Measurements from ENCODE around the gene PCSK6.
A peak's percentile ranks its signal among the peaks of the same experiment; 100 is the strongest.

Gene PCSK6

GRCh38 chr15:101522621-101523559 lies 33.4 kb upstream of the PCSK6 start:
- no peak for DNase-seq (ENCODE audit: low read depth)

GRCh38 chr15:101522091-101522490 lies 32.6 kb upstream of the PCSK6 start:
- no peak for DNase-seq (ENCODE audit: low read depth)

- no peak for DNase-seq (ENCODE audit: low read depth)
Observed at GRCh38 chr15:101521591-101521990, 32.1 kb upstream of the PCSK6 start.

- DNase-seq (ENCODE audit: low read depth): no peak
Observed at GRCh38 chr15:101521069-101521468, 31.6 kb upstream of the PCSK6 start.

GRCh38 chr15:101520395-101520794 lies 30.9 kb upstream of the PCSK6 start:
- DNase-seq (ENCODE audit: low read depth): no peak

- no peak for DNase-seq (ENCODE audit: low read depth)
Observed at GRCh38 chr15:101517504-101517903, 28.0 kb upstream of the PCSK6 start.

- no peak for DNase-seq (ENCODE audit: low read depth)
Observed at GRCh38 chr15:101514318-101514717, 24.8 kb upstream of the PCSK6 start.

GRCh38 chr15:101511717-101512116 lies 22.2 kb upstream of the PCSK6 start:
- no peak for DNase-seq (ENCODE audit: low read depth)

- no peak for DNase-seq (ENCODE audit: low read depth)
Observed at GRCh38 chr15:101510212-101511197, 21.0 kb upstream of the PCSK6 start.

GRCh38 chr15:101509279-101509678 lies 19.8 kb upstream of the PCSK6 start:
- no peak for DNase-seq (ENCODE audit: low read depth)

- DNase-seq (ENCODE audit: low read depth): no peak
Observed at GRCh38 chr15:101506491-101506890, 17.0 kb upstream of the PCSK6 start.

GRCh38 chr15:101505610-101506337 lies 16.3 kb upstream of the PCSK6 start:
- no peak for DNase-seq (ENCODE audit: low read depth)

- no peak for DNase-seq (ENCODE audit: low read depth)
Observed at GRCh38 chr15:101504866-101505609, 15.5 kb upstream of the PCSK6 start.

GRCh38 chr15:101504373-101504772 lies 14.9 kb upstream of the PCSK6 start:
- no peak for DNase-seq (ENCODE audit: low read depth)

- no peak for DNase-seq (ENCODE audit: low read depth)
Observed at GRCh38 chr15:101503296-101503599, 13.7 kb upstream of the PCSK6 start.

- DNase-seq (ENCODE audit: low read depth): no peak
Observed at GRCh38 chr15:101502572-101503295, 13.2 kb upstream of the PCSK6 start.

GRCh38 chr15:101501703-101502373 lies 12.3 kb upstream of the PCSK6 start:
- peak; percentile 19 for DNase-seq (ENCODE audit: low read depth)

GRCh38 chr15:101500865-101501551 lies 11.5 kb upstream of the PCSK6 start:
- DNase-seq (ENCODE audit: low read depth): no peak

GRCh38 chr15:101499863-101500713 lies 10.6 kb upstream of the PCSK6 start:
- no peak for DNase-seq (ENCODE audit: low read depth)
